Measurements from ENCODE around the gene COG5.

DNA sequence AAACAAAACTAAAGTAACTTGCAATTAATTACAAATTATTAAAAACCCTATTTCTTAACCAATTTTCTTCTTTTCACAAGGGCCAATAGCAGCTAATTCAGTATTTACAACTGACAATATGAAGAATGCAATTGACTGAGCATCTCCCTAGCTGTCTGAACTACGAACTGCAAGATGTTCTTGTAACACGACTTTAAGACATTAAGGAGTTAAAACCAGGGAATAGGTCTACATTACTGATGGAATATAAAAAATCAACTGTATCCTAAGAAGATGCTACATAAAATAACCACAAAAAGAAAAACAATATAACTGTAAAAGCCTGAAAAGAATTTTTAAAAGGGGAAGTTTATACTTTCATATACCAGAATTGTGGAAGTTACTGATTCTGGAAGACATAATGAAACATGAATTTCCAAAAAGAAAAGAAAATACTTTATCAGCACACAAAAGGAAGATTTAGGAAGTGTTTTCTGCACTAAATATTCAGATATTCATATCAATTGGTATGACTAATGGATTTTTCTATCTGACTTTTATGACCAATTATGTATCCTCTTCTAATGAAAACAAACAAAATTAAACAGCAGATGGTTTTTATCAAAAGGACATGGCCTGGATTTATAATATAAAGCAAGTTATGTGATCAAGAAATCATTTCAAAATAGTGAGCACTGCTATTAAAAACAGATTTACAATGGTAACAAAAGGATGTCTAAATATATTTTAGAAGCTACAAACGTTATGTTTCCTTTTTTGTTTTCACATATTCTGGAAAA lies 92.2 kb downstream of the COG5 start:
- TF ChIP-seq, protein P1, sequence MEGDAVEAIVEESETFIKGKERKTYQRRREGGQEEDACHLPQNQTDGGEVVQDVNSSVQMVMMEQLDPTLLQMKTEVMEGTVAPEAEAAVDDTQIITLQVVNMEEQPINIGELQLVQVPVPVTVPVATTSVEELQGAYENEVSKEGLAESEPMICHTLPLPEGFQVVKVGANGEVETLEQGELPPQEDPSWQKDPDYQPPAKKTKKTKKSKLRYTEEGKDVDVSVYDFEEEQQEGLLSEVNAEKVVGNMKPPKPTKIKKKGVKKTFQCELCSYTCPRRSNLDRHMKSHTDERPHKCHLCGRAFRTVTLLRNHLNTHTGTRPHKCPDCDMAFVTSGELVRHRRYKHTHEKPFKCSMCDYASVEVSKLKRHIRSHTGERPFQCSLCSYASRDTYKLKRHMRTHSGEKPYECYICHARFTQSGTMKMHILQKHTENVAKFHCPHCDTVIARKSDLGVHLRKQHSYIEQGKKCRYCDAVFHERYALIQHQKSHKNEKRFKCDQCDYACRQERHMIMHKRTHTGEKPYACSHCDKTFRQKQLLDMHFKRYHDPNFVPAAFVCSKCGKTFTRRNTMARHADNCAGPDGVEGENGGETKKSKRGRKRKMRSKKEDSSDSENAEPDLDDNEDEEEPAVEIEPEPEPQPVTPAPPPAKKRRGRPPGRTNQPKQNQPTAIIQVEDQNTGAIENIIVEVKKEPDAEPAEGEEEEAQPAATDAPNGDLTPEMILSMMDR (IDR thresholded peaks at IDR 0.05), result no peak
- TF ChIP-seq POLR2A (IDR thresholded peaks at IDR 0.05) (no peak), POLR2AphosphoS5 (IDR thresholded peaks at IDR 0.05) (no peak)

All from breast epithelium (tissue), 3 donors.